Astrocyte of the cerebellum (primary cell): ENCODE data around the gene THSD4.

Source experiments
- DNase-seq: peaks from one replicate; pipeline ENCODE4 v3.0.0-alpha.2; 2011; ENCODE audit warnings: low read depth
- H3K4me3 ChIP-seq: 2 replicates; pipeline ENCODE4 v1.5.1; 2011; ENCODE audit warnings: mild to moderate bottlenecking, low read depth, low read length, moderate library complexity
- in situ Hi-C: cut with HindIII; loops from 2 replicates; pipeline ENCODE4 v1.10.0; 2017; ENCODE audit warnings: low sequenced_read_pairs
- TF ChIP-seq, protein P1 (sequence below): IDR thresholded peaks from 2 replicates; pipeline ENCODE4 v1.5.1; 2012; ENCODE audit warnings: low read length, low read depth, moderate library complexity, mild to moderate bottlenecking; ENCODE audit errors: missing control alignments

THSD4 gene

DNA sequence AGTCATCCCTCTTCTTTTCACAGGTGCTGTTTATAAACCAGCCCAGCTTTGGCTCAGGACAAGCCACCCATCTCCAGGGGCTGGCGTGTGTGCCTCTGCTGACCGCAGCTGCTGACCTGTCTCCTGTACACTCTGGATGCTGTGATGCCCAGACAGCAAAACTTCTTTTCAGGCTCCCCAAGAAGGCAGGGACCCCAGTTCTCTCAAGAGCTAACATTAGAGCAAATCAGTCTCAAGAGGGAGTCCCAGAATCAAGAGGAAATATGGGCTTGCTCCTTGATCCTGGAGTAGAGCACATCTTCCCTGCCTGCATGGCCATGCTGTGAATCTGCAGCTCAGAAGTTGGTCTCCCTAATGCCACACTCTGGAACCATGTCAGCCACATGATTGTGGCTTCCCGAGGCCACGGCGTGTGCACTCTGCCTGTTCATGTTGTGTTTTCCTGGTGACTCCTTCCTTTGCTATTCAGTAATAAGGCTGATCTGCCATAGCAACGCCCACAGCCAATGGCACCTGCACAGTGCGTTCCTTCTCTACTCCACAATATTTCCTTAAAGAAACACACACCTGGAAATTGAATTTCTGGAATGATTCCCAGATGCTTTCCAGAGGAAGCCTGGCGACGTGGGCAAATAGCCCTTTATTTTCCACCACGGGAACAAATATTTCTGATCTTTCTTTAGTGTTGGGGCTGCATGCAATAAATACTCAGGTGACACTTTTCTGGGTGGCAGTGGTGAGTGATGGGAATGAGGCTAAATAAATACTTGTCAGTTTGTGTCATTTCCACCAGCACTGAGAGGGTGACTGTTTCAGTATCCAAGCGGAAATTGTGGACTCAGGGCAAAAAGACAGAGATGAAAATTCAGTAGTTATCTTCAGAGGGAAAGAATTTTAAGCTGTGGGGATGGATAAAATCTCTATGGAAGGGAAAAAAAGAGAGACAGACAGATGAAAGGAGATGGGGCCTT is 21.9 kb upstream of the THSD4 start:
- in situ Hi-C loops: no loop called here
- H3K4me3 ChIP-seq: no peak overlapping the region
- TF ChIP-seq, protein P1, sequence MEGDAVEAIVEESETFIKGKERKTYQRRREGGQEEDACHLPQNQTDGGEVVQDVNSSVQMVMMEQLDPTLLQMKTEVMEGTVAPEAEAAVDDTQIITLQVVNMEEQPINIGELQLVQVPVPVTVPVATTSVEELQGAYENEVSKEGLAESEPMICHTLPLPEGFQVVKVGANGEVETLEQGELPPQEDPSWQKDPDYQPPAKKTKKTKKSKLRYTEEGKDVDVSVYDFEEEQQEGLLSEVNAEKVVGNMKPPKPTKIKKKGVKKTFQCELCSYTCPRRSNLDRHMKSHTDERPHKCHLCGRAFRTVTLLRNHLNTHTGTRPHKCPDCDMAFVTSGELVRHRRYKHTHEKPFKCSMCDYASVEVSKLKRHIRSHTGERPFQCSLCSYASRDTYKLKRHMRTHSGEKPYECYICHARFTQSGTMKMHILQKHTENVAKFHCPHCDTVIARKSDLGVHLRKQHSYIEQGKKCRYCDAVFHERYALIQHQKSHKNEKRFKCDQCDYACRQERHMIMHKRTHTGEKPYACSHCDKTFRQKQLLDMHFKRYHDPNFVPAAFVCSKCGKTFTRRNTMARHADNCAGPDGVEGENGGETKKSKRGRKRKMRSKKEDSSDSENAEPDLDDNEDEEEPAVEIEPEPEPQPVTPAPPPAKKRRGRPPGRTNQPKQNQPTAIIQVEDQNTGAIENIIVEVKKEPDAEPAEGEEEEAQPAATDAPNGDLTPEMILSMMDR: no peak
- DNase-seq: no peak

DNA sequence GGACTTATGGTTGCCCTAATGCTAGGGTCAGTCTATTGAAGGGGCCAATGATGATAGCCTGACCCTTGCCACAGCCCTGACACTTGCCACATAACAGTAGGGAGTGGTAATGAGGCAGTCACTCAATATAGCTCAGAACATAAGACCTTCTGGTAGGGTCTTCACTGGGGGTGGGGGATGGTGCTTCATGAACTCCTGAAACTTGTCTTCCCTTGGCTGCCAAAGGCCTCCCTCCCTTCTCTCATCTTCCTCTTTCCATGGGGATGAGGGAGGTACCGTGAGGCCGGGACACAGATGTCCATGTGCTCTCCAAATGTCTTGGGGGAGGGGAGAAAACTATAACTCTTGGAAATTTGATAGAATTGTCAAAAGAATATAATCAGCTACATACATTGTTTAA is 21.1 kb upstream of the THSD4 start:
- no peak overlapping the region for H3K4me3 ChIP-seq
- in situ Hi-C loops: no loop called here
- no peak for DNase-seq
- TF ChIP-seq, protein P1: no peak

DNA sequence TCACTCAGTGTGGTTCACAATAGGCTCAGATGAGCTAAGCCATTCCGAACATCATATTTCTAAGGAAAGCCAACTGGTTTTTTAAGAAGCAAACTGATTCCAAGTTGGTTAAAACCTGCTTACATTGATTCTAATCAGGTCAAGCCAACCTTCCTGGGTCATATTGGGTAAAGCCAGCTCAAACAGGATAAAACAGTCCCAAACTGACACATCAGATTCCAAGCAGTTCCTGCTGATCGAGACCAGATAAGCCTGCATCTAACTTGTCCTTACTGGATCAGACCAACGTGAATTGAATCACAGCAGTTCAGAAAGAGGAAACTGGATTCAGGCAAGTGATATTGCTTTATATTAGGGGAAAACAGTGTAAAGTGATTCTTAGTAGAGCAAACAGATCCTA is 18.6 kb upstream of the THSD4 start:
- in situ Hi-C loops: no loop called here
- no peak overlapping the region for H3K4me3 ChIP-seq
- no peak for DNase-seq

DNA sequence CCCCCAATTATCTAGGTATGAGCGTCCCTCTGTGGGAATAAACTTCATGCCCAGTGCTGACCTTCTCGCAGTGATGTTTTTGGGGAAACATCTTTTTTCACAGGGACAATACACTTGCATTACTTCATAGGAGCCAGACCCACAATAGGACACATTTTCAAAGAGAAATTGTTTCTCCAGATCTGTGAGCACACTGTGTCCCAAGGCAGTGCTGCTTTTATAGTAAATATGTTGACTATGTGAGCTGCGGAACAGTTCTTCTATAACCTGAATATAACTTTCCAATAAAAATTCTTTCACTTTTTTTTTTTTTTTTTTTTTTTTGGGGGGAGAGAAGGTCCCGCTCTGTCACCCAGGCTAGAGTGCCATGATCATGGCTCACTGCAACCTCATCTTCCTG is 17.4 kb upstream of the THSD4 start:
- in situ Hi-C loops: no loop called here

More for the DNA sequence above, 18.6 kb upstream of the THSD4 start:
- TF ChIP-seq, protein P1: no peak

DNA sequence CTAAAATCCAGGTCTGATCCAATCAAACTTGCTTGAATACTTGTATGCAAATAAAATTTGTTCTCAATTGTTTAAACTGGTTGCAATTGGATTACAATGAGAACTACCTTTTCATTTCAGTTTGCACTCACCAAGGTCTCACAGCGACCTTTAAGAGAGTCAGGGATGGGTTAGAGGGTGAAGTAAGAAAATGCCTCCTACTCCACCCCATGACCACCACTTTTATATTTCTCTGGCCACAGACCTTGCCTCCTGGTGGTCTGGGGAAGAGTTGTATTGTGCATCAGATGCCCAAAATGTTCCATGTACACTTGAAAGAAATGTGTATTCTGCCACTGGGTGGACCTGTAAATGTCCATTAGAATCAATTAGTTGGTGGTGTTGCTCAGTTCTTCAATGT is 16.4 kb upstream of the THSD4 start:
- in situ Hi-C loops: no loop called here
- H3K4me3 ChIP-seq: no peak overlapping the region
- TF ChIP-seq, protein P1: no peak
- DNase-seq: no peak

More for the DNA sequence above, 17.4 kb upstream of the THSD4 start:
- TF ChIP-seq, protein P1: no peak
- no peak for DNase-seq
- H3K4me3 ChIP-seq: no peak overlapping the region

DNA sequence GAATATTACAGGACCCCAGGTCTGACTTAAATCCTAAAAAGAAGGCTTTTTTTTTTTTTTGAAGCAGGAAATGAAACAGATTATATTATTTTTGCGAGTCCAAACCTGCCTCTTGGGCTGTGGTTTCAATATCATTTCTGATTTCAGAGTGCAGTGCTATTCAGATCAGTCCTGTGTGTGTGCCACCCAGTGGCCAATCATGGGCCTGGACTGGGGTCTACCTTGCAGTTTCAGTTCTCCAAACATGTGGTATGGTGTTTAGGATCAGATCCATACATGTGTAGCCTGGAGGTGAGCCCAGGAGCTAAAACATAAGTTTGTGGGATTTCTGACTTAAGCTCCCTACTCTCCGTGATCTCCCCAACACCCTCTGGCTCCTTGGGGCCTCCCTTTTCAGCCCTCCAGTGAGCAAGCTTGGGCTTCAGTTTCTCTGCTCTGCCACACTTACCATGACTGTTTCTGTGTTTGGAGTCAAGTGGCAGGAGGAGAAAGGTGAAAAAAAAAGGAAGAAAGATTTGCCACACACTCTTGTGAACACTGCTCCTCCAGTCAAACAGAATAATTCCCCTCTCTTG is 12.1 kb upstream of the THSD4 start:
- H3K4me3 ChIP-seq: no peak overlapping the region
- TF ChIP-seq, protein P1: peak; percentile 77
- no peak for DNase-seq
- in situ Hi-C loops: loop anchor here (25.0 kb wide), 1 partner anchor 334 kb away; no protein-coding TSS in a partner anchor
